BJ (cell line): ENCODE measurements around the gene LHX5. TPM values are rescaled to one million over a fixed set of nuclear protein-coding genes. Genes with fewer than 3 reads are reported as not detected.
A peak's percentile ranks its signal among the peaks of the same experiment; 100 is the strongest.

ENCODE experiments used
- CTCF ChIA-PET: fragments of 350-600 bp; formaldehyde crosslinking; extraction: SDS; loops from one replicate; lab custom pipeline; 2021; ENCODE audit warnings: antibody characterized with exemption, inconsistent platforms; lab: Yijun Ruan, JAX
- POLR2A ChIA-PET: fragments of 300-600 bp; sonication (Branson Sonifier 250); formaldehyde crosslinking; extraction: SDS; loops from one replicate; lab custom pipeline; 2021; ENCODE audit warnings: antibody characterized with exemption; lab: Charles Lee
- DNase-seq: peaks from one replicate; pipeline ENCODE4 v3.0.0-alpha.2; 2011; ENCODE audit warnings: low read depth
- H3K27me3 ChIP-seq: 2 replicates; pipeline ENCODE4 v1.6.0; 2011; ENCODE audit warnings: low read length; ENCODE audit not compliant: control insufficient read depth, insufficient read depth
- H3K36me3 ChIP-seq: 2 replicates; pipeline ENCODE4 v1.5.1; 2011; ENCODE audit warnings: low read length; ENCODE audit not compliant: control insufficient read depth, insufficient read depth
- H3K4me3 ChIP-seq: 2 replicates; pipeline ENCODE4 v1.5.1; 2011; ENCODE audit warnings: low read depth, mild to moderate bottlenecking, control low read depth, low read length
- polyA plus RNA-seq: library from polyadenylated mRNA; depleted of rRNA; stranded (reverse); fragments of >200 nt; gene quantifications from 2 replicates; pipeline ENCODE4 v1.2.3, GENCODE V29; 2011
- TF ChIP-seq, protein P1 (sequence below): IDR thresholded peaks from 2 replicates; pipeline ENCODE4 v1.5.1; 2011; ENCODE audit warnings: low read depth, mild to moderate bottlenecking, control low read depth, inconsistent platforms, low read length, moderate library complexity; ENCODE audit not compliant: insufficient read depth

The LHX5 gene
- polyA plus RNA-seq, 1 experiment, result not detected

DNA sequence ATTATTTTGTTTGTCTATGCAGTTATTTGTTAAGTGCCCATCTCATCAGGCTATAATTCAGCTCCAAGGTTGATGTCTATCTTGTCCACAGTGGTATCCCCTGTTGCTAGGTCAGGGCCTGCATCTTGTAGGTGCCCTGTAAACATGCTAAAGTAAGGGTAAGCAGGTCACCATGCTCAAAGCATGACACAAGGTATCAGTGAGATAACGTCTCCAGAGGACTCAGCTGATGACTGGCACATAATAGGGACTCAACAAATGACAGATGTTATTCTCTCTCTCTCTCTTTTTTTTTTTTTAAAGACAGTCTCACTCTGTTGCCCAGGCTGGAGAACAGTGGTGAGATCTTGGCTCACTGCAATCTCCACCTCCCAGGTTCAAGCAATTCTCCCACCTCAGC lies 47.2 kb downstream of the LHX5 start:
- ChIA-PET POLR2A (no interaction called here), CTCF (interaction anchor here (0.6 to 3.5 kb wide), 24 partner anchors 8 to 231 kb away, joined by 3 to 20 read pairs (median 5); partner anchors contain the start of gene SLC8B1)
- no peak for DNase-seq
- TF ChIP-seq, protein P1, sequence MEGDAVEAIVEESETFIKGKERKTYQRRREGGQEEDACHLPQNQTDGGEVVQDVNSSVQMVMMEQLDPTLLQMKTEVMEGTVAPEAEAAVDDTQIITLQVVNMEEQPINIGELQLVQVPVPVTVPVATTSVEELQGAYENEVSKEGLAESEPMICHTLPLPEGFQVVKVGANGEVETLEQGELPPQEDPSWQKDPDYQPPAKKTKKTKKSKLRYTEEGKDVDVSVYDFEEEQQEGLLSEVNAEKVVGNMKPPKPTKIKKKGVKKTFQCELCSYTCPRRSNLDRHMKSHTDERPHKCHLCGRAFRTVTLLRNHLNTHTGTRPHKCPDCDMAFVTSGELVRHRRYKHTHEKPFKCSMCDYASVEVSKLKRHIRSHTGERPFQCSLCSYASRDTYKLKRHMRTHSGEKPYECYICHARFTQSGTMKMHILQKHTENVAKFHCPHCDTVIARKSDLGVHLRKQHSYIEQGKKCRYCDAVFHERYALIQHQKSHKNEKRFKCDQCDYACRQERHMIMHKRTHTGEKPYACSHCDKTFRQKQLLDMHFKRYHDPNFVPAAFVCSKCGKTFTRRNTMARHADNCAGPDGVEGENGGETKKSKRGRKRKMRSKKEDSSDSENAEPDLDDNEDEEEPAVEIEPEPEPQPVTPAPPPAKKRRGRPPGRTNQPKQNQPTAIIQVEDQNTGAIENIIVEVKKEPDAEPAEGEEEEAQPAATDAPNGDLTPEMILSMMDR, result no peak
- no peaks in the 10 kb centered on the region for H3K36me3 ChIP-seq
- no peak overlapping the region for H3K4me3 ChIP-seq
- 0 out of 2 replicates have a peak, but pooled peaks cover 1% of the 10 kb centered on the region for H3K27me3 ChIP-seq

DNA sequence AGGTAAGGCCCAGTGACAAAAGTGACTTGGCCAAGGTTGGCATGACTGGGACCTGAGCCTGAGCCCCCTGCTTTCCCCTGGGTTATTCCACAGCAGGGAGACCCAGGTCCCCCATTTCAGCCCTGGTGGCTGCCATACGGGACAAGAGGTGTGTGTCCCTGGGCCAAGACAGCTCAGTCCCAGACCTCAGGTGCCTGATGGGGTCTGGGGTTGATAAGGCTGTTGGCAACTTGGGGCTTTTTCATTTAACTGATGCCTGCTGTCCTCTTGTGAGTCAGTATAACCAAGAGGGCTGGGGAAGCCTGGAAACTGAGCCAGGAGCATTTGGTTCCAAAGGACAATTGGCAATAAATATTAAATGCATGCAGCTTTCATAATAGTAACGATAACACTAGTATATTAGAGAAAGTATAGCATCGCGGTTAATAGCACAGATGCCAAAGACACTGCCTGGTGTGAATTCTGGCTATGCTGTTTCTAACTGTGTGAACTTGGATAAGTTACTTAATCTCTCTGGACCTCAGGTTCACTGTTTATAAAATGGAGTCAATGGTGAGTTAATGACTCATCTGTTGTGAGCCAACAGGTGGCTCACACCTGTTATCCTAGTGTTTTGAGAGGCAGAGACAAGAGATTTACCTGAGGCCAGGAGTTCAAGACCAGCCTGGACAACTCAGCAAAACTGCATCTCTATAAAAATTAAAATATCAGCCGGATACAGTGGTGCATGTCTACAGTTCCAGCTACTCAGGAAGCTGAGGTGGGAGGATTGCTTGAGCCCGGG lies 48.6 kb downstream of the LHX5 start:
- H3K36me3 ChIP-seq, result no peaks in the 10 kb centered on the region
- no peak for DNase-seq
- CTCF ChIA-PET, result interaction anchor here (1.0 to 3.5 kb wide), 2 partner anchors 16 to 109 kb away, joined by 8 to 16 read pairs; no protein-coding TSS in a partner anchor
- peaks cover 2% of the 10 kb centered on the region; the same call in 1 of the 2 replicates for H3K27me3 ChIP-seq
- peak overlapping the region; percentile 55 for H3K4me3 ChIP-seq
- POLR2A ChIA-PET, result no interaction called here
- TF ChIP-seq, protein P1, result no peak

DNA sequence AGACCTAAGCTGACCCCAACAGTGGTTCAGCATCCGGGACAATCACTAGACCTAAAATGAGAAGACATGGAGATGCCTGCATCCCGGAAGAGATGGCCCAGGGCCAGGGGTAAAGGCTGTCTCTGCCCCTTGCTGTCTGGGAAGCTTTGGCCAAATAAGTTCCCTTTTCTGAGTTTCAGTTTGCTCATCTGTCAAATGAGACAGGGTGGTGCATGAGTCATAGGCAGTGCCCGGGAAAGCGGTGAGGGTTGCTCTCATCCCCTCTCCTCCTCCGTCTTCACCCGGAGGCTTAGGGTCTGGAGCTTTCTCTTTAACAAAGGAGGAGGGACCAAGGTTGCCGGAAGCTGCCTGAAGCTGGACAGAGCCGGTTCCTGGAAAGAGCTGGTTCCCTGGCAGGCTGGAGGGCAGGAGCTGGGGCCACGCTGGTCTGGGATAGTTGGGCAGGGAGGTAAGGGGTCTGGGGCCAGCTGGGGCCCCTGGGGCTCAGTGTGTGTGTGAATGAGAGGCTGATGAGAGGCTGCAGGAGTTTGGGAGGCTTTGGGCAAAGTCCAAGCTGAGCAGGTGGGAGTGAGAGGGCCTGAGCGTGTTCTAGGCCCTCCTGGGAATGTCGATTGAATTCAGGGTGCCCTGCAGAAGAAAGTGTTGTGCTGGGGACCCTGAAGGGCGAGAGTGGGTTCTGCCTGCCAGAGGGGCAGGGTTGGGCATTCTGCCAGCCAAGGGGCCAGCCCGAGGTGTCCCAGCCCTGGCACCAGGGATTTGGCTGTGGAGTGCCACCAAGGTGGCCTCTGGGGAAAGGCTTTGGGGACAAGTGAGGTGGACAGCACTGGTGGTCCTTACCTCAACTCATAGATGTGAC lies 49.4 kb downstream of the LHX5 start, which contains the start of gene SDSL:
TSS of gene SDSL (plus strand) at position 351 of the 856 bp plus-strand sequence. CDS start 5,603 bp downstream, outside the sequence.
- Histone ChIP-seq H3K36me3 (no peaks in the 10 kb centered on the region), H3K4me3 (peak within 1 kb of the TSS; percentile 55), H3K27me3 (peaks cover 2% of the 10 kb centered on the region; the same call in 1 of the 2 replicates)
- TF ChIP-seq, protein P1, result no peak
- CTCF ChIA-PET, result interaction anchor here (0.6 to 3.5 kb wide), 6 partner anchors 12 to 234 kb away, joined by 3 to 16 read pairs (median 3); no protein-coding TSS in a partner anchor
- peak; percentile 27 for DNase-seq
- POLR2A ChIA-PET, result no interaction called here

DNA sequence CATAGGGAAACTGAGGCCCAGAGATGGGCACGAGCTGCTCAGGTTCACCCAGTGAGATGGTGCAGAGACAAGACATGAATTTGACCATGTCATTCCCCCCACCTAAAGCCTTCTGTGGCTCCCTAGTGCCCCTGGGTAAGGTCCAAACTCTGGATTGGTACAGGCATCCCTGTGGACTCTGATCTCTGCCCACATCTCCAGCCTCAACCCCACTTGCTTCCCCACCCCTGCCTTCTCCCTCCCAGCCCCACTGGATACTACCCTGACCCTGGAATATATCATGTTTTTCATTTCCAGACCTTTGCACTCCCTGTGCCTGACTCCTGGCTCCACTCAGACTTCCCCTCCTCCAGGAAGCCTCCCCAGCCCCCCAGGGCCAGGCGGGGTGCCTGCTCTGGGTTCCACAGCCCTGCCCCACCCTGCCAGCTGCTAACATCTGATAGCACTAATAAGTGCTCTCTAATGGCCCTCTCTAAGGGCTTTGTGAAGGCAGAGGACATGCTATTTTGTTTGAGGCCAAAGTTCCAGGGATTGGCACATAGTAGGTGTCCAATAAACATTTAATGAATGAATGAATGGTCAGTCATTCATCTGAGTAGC lies 50.6 kb downstream of the LHX5 start:
- DNase-seq, result no peak
- Histone ChIP-seq H3K4me3 (no peak overlapping the region), H3K27me3 (peaks cover 2% of the 10 kb centered on the region; the same call in 1 of the 2 replicates), H3K36me3 (no peaks in the 10 kb centered on the region)
- TF ChIP-seq, protein P1, result no peak
- ChIA-PET POLR2A (no interaction called here), CTCF (interaction anchor here (1.1 to 1.3 kb wide), 3 partner anchors 11 to 110 kb away, joined by 3 read pairs; no protein-coding TSS in a partner anchor)
